Renal cortex interstitium (tissue), 11 donors: Measurements from ENCODE around the gene MICAL2. TPM values are rescaled to one million over a fixed set of nuclear protein-coding genes. Genes with fewer than 3 reads are reported as not detected.

ENCODE experiments used
- DNase-seq, 11 donors: peaks; one replicate each; pipeline ENCODE4 v3.0.0-alpha.2; 2013; ENCODE audit warnings: low read depth in 9 of 11, low spot score in 4 of 11; ENCODE audit errors: extremely low read depth in 1 of 11
- polyA plus RNA-seq, 3 donors: library from polyadenylated mRNA; unstranded; fragments of 120-200 nt; gene quantifications; one replicate each; pipeline ENCODE4 v1.2.1, GENCODE V29; 2013; ENCODE audit not compliant: insufficient read length in 3 of 3

Gene MICAL2
- polyA plus RNA-seq, 3 donors: 5.8 to 8.5 (median 6.5) TPM

DNA sequence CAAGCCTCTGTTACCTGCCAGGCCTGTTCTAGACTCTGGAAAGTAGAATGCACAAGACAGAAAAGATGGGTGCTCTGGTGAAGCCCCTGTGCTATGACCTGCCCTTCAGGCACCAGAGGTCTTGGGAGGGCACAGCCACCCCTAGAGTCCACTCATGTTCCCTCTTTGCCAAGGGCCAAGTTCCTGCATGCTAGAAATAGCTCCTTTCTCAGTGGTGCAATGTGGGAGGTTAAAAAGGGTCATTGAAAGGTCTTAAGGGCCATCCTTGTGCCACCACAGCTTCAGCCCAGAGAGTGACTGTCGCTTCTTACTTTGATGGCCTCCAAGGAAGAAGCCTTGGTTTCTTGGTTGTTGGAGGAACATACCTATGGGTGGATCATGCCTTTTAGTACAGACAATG is 182.4 kb downstream of the MICAL2 start:
- DNase-seq: no peak

DNA sequence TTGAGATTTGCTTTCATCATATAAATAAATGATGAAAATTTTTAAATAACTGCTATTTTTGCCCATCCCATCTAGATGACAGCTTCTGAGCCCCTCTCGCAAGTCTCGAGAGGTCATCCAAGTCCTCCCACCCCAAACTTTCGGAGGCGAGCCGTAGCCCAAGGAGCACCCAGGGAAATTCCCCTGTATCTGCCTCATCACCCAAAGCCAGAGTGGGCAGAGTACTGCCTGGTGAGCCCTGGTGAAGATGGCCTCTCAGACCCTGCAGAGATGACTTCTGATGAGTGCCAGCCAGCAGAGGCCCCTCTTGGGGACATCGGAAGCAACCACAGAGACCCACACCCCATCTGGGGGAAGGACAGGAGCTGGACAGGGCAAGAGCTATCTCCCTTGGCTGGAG is 183.1 kb downstream of the MICAL2 start:
- no peak for DNase-seq

DNA sequence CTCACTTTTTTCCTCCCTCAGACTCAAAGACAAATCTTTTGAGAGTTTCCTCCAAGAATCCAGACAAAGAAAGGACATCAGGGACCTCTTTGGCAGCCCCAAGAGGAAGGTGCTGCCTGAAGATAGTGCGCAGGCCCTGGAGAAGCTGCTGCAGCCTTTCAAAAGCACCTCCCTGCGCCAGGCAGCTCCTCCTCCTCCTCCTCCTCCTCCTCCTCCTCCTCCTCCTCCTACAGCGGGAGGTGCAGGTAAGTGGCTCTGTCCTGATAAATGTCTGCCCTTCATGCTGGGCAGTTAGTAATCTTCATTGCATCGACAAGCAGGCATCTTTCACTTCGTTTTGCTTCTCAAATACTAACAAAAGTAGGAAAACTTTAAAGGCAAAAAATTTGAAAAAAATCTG is 184.2 kb downstream of the MICAL2 start:
- DNase-seq: no peak

GRCh38 chr11:12295943-12296342 is 185.6 kb downstream of the MICAL2 start:
- no peak for DNase-seq

DNA sequence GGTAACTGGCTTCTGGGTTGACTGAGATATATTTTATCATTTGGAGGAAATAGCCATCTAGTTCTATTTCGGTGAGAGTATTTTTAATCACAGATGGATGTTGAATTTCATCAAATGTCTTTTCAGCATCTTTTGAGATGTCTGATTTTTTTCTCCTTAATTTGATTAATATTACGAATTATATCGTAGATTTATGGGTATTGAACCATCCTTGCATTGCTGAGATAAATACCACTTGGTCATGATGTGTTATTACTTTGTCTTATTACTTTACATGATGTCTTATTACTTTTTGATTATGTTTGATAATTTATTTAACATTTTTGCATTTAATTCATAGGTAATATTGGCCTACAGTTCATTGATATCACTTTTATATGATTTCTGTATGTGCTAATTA is 188.2 kb downstream of the MICAL2 start:
- DNase-seq: no peak

- DNase-seq: no peak
Measured at GRCh38 chr11:12301379-12301778, 191.0 kb downstream of the MICAL2 start.

- DNase-seq: no peak
Measured at GRCh38 chr11:12303421-12304149, 193.2 kb downstream of the MICAL2 start.

- no peak for DNase-seq
Measured at GRCh38 chr11:12306830-12307229, 196.4 kb downstream of the MICAL2 start.

GRCh38 chr11:12312132-12312531 is 201.7 kb downstream of the MICAL2 start:
- no peak for DNase-seq

Other genes starting within 250 kb of the MICAL2 start
- gene DKK3, start 102.0 kb upstream of the MICAL2 start, polyA plus RNA-seq: 10 to 100 TPM; 49.7 to 72.3 (median 66.7) TPM